ENCODE results near the gene SLC13A3.

- TF ChIP-seq CTCF (IDR thresholded peaks at IDR 0.05): no peak
- no peak for TF ChIP-seq POLR2A (IDR thresholded peaks at IDR 0.05)
Observed at GRCh38 chr20:46614503-46614902, 36.8 kb downstream of the SLC13A3 start.
